ENCODE data around the gene ZNF282.

The ZNF282 gene

DNA sequence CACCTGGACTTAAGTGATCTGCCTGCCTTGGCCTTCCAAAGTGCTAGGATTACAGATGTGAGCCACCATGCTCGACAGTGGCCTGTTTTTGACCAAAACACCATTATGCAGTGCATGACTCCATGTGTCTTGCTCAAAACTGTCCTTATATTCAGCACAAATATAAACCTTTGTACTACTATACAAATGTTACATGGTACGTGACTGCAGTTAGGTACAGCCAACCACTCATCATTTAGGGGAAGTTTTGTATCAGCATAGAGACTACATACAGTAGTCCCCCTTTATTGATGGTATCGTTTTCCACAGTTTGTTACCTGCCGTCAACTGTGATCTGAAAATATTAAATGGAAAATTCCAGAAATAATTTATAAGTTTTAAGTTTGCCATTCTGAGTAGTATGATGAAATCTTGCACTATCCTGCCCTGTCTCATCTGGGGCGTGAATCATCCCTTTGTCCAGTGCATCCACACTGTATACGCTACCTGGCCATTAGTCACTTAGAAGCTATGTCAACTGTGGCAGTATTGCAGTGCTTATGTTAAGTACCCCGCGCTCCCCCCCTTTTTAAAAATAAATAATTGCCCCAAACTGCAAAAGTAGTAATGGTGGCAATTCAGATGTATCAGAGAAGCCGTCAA, 23.3 kb upstream of the ZNF282 start:
- no peak overlapping the region for H3K9ac ChIP-seq (ENCODE audit: low read depth, low read length)
- peaks cover 3% of the 10 kb centered on the region; the same call in 1 of the 2 replicates for H3K79me2 ChIP-seq (ENCODE audit: insufficient read depth, low read length)
- no peak overlapping the region for H3K4me3 ChIP-seq (ENCODE audit: low read depth in 1 of 2, low read length in 2 of 2)
- ATAC-seq (ENCODE audit: insufficient read depth, low read depth) (no peak), DNase-seq (no peak)
- peaks cover 72% of the 10 kb centered on the region for H3K36me3 ChIP-seq (ENCODE audit: insufficient read depth, low read length)
- H3K27ac ChIP-seq (ENCODE audit: low read length) = no peak overlapping the region
- TF ChIP-seq EZH2 (IDR thresholded peaks at IDR 0.05; ENCODE audit: borderline replicate concordance, low read depth, low read length, severe bottlenecking) = no peak
- TF ChIP-seq, protein P1, sequence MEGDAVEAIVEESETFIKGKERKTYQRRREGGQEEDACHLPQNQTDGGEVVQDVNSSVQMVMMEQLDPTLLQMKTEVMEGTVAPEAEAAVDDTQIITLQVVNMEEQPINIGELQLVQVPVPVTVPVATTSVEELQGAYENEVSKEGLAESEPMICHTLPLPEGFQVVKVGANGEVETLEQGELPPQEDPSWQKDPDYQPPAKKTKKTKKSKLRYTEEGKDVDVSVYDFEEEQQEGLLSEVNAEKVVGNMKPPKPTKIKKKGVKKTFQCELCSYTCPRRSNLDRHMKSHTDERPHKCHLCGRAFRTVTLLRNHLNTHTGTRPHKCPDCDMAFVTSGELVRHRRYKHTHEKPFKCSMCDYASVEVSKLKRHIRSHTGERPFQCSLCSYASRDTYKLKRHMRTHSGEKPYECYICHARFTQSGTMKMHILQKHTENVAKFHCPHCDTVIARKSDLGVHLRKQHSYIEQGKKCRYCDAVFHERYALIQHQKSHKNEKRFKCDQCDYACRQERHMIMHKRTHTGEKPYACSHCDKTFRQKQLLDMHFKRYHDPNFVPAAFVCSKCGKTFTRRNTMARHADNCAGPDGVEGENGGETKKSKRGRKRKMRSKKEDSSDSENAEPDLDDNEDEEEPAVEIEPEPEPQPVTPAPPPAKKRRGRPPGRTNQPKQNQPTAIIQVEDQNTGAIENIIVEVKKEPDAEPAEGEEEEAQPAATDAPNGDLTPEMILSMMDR (IDR thresholded peaks at IDR 0.05; ENCODE audit: borderline replicate concordance, extremely low read depth, low read length, poor library complexity, severe bottlenecking) = no peak
- no peak overlapping the region for H2AFZ ChIP-seq (ENCODE audit: low read depth, low read length)
- no peaks in the 10 kb centered on the region for H3K9me3 ChIP-seq (ENCODE audit: insufficient read depth, low read length, severe bottlenecking)
- no peaks in the 10 kb centered on the region for H4K20me1 ChIP-seq (ENCODE audit: insufficient read depth, low read length)
- no peaks in the 10 kb centered on the region for H3K27me3 ChIP-seq (ENCODE audit: insufficient read depth, low read length, poor library complexity)
- no peak overlapping the region for H3K4me2 ChIP-seq (ENCODE audit: insufficient read depth, low read length)
- H3K4me1 ChIP-seq (ENCODE audit: insufficient read depth, low read length) = no peaks in the 10 kb centered on the region

DNA sequence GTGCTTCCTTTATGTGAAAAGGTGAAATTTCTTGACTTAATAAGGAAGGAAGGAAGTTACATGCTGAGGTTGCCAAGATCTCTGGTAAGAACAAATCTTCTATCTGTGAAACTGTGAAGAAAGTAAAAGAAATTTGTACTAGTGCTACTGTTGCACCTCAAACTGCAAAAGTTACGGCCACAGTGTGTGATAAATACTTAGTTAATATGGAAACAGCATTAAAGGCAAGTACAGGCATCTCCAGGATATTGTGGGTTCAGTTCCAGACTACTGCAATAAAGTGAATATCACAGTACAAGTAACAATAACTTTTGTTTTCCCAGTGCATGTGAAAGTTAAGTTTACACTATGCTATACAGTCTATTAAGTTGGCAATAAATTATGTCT, 22.8 kb upstream of the ZNF282 start:
- Histone ChIP-seq H3K9me3 (ENCODE audit: insufficient read depth, low read length, severe bottlenecking) (no peaks in the 10 kb centered on the region), H2AFZ (ENCODE audit: low read depth, low read length) (no peak overlapping the region), H3K4me1 (ENCODE audit: insufficient read depth, low read length) (no peaks in the 10 kb centered on the region), H3K79me2 (ENCODE audit: insufficient read depth, low read length) (peaks cover 3% of the 10 kb centered on the region; the same call in 1 of the 2 replicates), H3K27me3 (ENCODE audit: insufficient read depth, low read length, poor library complexity) (no peaks in the 10 kb centered on the region), H3K4me3 (ENCODE audit: low read depth in 1 of 2, low read length in 2 of 2) (no peak overlapping the region), H4K20me1 (ENCODE audit: insufficient read depth, low read length) (no peaks in the 10 kb centered on the region), H3K4me2 (ENCODE audit: insufficient read depth, low read length) (no peak overlapping the region), H3K9ac (ENCODE audit: low read depth, low read length) (no peak overlapping the region), H3K27ac (ENCODE audit: low read length) (no peak overlapping the region), H3K36me3 (ENCODE audit: insufficient read depth, low read length) (peaks cover 72% of the 10 kb centered on the region)
- DNase-seq (no peak), ATAC-seq (ENCODE audit: insufficient read depth, low read depth) (no peak)
- TF ChIP-seq, protein P1 (IDR thresholded peaks at IDR 0.05; ENCODE audit: borderline replicate concordance, extremely low read depth, low read length, poor library complexity, severe bottlenecking) = no peak
- no peak for TF ChIP-seq EZH2 (IDR thresholded peaks at IDR 0.05; ENCODE audit: borderline replicate concordance, low read depth, low read length, severe bottlenecking)

DNA sequence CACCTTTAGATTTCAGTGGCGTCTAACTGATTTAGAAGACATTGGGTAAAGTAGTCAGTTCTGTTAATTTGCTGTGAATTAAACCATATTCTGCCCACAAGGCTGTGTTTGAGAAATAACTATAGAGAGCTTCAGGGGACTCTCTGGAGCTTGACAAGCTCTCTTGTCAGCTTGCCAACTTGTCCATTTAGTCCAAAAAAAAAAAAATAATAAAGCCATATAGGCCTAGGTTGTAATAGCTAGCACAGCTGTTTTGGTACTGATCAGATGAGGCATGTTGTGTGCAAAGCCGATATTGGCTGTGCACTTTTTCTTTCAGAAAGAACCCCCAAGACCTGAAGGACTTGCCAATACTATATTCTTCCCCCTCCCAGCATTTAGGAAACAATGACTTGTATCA, 20.2 kb upstream of the ZNF282 start:
- H3K9me3 ChIP-seq (ENCODE audit: insufficient read depth, low read length, severe bottlenecking) = no peaks in the 10 kb centered on the region
- H3K27me3 ChIP-seq (ENCODE audit: insufficient read depth, low read length, poor library complexity) = no peaks in the 10 kb centered on the region
- no peak overlapping the region for H2AFZ ChIP-seq (ENCODE audit: low read depth, low read length)
- ATAC-seq (ENCODE audit: insufficient read depth, low read depth) (no peak), DNase-seq (no peak)
- TF ChIP-seq EZH2 (IDR thresholded peaks at IDR 0.05; ENCODE audit: borderline replicate concordance, low read depth, low read length, severe bottlenecking) = no peak
- TF ChIP-seq, protein P1 (IDR thresholded peaks at IDR 0.05; ENCODE audit: borderline replicate concordance, extremely low read depth, low read length, poor library complexity, severe bottlenecking) = no peak
- H3K4me3 ChIP-seq (ENCODE audit: low read depth in 1 of 2, low read length in 2 of 2) = no peak overlapping the region
- no peaks in the 10 kb centered on the region for H3K4me1 ChIP-seq (ENCODE audit: insufficient read depth, low read length)
- peaks cover 3% of the 10 kb centered on the region; the same call in 1 of the 2 replicates for H3K79me2 ChIP-seq (ENCODE audit: insufficient read depth, low read length)
- H3K27ac ChIP-seq (ENCODE audit: low read length) = no peak overlapping the region
- peaks cover 76% of the 10 kb centered on the region for H3K36me3 ChIP-seq (ENCODE audit: insufficient read depth, low read length)
- no peaks in the 10 kb centered on the region for H4K20me1 ChIP-seq (ENCODE audit: insufficient read depth, low read length)
- no peak overlapping the region for H3K9ac ChIP-seq (ENCODE audit: low read depth, low read length)
- no peak overlapping the region for H3K4me2 ChIP-seq (ENCODE audit: insufficient read depth, low read length)

Measured in DND-41 (cell line).